NCI-H146 treated with DMSO at 0.1 percent for 48 hours (cell line): ENCODE measurements around the gene ALDOB.

Experiments used
- DNase-seq: peaks from one replicate; lab custom pipeline; 2025; ENCODE audit not compliant: unreplicated experiment; lab: John Stamatoyannopoulos, UW

ALDOB gene

GRCh38 chr9:101435601-101436079 lies at the start of gene ALDOB:
TSS of gene ALDOB (minus strand) at chr9:101435774. CDS start at chr9:101430887, 4,887 bp downstream.
- no peak for DNase-seq

DNA sequence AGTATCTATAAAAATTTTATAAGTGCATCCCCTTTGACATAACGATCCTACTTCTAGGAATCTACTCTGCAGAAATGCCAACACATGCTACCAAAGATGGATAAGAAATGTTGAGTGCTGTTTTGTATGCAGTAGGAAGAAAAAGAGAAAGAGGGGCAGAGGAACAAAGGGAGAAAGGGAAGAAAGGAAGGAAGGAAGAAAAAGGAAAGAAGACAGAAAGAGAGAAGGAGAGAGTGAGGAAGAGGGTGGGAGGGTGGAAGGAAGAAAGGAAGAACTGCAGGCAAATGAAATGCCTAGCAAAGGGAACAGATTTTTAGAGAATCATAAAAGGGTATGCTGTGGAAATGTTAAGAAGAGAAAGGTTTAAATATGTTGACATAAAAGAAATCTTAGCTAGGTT lies 48.5 kb upstream of the ALDOB start:
- no peak for DNase-seq

GRCh38 chr9:101481261-101481660 lies 45.7 kb upstream of the ALDOB start:
- DNase-seq: no peak

DNA sequence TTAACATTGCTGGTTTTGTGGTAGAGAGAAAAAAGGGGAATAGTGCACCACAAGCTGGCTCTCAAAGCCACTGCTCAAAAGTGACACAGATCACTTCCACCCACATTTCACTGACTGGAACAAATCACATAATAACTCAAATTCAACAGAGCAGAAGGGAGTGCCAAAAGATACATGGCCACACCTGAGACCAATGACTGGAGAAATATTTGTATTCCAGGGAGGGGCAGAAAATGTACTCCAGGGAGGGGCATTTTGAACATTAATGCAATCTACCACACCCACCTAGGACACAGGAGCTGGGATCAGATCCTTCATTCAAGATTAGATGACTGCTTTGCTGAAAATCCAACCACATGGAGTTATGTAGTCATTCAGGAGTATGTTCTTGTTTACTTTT lies 44.8 kb upstream of the ALDOB start:
- DNase-seq: no peak

GRCh38 chr9:101479338-101480030 lies 43.9 kb upstream of the ALDOB start:
- DNase-seq: no peak

- DNase-seq: no peak
These were observed 43.3 kb upstream of the ALDOB start for GRCh38 chr9:101478906-101479305.

- DNase-seq: no peak
These were observed 42.9 kb upstream of the ALDOB start for GRCh38 chr9:101478444-101478843.

GRCh38 chr9:101477736-101478135 lies 42.2 kb upstream of the ALDOB start:
- DNase-seq: no peak

DNA sequence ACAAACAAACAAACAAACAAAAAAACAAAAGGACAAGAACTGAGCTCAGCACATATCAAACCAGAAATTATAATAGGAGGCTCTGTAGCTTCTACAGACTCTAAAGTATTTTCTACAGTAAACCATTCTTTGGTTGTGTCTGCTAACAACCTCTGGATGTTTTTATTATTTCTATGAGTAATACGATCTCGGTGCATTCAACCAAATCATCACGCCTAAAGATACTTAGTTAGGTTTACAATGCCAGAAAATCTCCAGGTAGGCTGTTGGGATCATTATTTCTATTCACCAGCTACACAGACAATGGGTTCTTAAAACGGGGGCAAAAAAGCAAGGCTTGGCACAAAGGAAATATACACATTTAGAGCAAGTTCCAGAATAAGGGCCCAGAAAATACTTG lies 41.6 kb upstream of the ALDOB start:
- DNase-seq: no peak

GRCh38 chr9:101476576-101477208 lies 41.1 kb upstream of the ALDOB start:
- DNase-seq: no peak

- DNase-seq: no peak
These were observed 37.3 kb upstream of the ALDOB start for GRCh38 chr9:101472891-101473290.

- DNase-seq: no peak
These were observed 35.4 kb upstream of the ALDOB start for GRCh38 chr9:101470929-101471328.

DNA sequence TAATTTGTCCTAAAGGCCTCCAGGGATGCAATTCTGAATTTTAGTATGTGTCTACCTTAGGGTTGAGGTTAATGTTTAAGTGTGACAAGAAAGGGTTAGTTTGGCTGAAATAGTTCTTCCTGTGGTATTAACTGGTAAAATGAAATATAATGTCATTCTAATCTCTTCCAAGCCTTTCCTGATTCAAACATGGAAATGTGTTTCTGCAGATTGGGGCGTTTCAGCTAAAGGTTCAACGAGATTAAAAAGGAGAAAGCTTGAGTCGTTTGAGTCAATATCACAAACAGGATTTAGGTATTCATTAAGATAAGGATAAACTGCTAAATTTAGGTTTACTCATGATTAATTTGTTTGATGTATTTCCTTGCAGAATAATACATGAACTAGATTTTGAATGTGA lies 34.4 kb upstream of the ALDOB start:
- DNase-seq: no peak

GRCh38 chr9:101469026-101469425 lies 33.5 kb upstream of the ALDOB start:
- no peak for DNase-seq

- DNase-seq: no peak
These were observed 32.5 kb upstream of the ALDOB start for GRCh38 chr9:101468116-101468515.

GRCh38 chr9:101467690-101468089 lies 32.1 kb upstream of the ALDOB start:
- no peak for DNase-seq

DNA sequence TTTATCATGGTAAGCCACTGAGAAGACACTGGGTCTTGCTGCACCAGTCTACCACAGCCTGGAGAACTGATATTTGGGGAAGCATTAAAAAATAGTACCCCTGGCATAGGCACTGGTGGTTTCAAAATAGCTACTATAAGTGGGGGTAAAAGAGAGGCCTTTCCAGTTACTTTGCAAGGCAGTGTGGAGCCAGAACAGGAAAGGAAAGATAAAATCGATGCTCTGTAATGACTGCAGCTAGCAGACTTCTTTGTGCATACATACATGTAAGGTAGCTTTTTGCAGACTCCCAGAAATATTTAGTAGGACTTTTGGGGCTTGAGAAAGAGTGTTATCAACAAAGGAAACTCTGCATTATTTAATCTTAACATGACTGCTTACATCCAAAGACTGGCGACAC lies 31.3 kb upstream of the ALDOB start:
- no peak for DNase-seq

GRCh38 chr9:101465326-101465915 lies 29.8 kb upstream of the ALDOB start:
- peak; percentile 32 for DNase-seq

DNA sequence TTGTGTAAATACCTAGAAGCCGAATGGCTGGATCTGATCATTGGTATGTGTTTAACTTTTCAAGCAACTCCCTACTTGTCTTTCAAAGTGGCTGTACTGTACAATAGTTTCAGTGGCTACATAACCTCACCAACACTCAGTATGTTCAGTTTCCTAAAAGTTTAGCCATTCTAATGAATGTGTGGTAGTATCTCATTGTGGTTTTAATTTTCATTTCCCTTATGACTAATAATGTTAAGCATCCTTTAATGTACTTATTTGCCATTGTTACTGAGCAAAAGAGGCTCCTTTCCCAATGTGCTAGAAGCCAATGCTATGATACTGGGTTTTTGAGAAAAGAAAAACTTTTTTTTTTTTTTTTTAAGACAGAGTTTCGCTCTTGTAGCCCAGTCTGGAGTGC lies 27.8 kb upstream of the ALDOB start:
- DNase-seq: no peak

DNA sequence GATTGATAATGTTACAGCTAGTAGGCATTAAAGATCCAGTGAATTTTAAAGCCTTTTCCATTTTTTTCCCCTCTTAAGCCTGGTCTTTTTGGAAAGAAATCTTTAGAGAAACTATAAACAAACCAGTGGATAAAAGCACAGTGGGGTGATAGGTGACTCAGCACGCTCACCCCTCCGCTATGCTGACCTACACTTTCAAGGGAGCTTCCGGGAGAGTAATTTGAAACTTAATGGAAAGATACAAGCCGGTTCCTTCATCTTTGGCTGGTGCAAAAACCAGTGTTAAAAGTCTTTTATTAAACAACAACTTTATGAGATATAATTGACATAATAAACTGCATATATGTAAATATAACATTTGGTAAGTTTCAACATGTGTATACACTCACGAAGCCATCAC lies 27.0 kb upstream of the ALDOB start:
- no peak for DNase-seq

DNA sequence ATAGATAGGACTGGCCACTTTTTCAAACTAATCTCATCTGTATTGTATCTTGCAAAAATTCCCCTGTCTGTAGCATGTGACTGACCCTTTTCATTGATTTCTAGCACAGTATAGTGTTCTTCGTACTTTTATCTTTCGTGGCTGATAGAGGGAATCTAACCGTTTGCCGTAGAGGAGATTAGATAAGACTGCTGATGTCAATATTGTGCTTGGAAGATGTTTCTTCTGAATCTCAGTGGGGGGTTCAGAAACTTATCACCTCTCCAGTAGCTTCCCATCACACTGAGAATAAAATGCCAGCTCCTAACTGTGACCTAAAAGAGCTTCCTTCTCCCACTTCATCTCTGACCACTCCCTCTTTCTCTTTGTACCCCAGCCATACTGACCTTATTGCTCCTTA lies 25.4 kb upstream of the ALDOB start:
- DNase-seq: no peak

DNA sequence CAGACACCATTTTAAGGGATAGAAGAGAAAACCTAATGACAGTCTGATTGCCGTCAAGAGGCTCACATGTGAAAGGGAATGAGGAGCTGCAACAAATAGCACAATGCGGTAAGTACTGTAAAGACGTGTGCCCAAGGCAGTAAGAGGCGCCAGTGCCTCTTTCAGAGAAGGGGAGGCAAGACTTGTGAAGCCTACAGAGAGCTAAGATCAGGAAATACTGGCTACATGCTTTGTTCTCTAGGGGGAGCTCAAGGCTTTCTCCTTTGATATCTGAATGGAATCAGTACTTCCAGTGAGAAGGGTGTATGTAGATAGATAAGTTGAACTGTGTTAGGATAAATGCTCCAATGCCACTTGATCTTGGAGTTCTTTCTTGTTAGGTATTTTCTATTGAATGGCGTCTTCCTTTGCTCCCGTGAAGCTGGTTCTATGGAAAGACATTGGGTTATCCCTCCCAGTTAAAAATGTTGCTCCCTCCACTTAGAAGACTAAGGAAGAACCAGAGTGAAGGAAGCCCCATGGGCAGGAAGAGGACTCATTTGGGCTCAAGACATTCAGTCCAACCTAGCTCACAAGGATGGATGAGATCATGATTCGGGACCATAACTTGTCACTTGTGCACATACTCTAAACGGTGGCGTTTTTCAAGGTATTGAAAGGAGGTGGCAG lies 23.5 kb upstream of the ALDOB start:
- DNase-seq: peak; percentile 57
